ENCODE data around the gene ERAP2. TPM values are rescaled to one million over a fixed set of nuclear protein-coding genes. Genes with fewer than 3 reads are reported as not detected.

Gene ERAP2
- total RNA-seq, 4 donors from 2014 or later = 5.7 to 20.9 (median 13.7) TPM

DNA sequence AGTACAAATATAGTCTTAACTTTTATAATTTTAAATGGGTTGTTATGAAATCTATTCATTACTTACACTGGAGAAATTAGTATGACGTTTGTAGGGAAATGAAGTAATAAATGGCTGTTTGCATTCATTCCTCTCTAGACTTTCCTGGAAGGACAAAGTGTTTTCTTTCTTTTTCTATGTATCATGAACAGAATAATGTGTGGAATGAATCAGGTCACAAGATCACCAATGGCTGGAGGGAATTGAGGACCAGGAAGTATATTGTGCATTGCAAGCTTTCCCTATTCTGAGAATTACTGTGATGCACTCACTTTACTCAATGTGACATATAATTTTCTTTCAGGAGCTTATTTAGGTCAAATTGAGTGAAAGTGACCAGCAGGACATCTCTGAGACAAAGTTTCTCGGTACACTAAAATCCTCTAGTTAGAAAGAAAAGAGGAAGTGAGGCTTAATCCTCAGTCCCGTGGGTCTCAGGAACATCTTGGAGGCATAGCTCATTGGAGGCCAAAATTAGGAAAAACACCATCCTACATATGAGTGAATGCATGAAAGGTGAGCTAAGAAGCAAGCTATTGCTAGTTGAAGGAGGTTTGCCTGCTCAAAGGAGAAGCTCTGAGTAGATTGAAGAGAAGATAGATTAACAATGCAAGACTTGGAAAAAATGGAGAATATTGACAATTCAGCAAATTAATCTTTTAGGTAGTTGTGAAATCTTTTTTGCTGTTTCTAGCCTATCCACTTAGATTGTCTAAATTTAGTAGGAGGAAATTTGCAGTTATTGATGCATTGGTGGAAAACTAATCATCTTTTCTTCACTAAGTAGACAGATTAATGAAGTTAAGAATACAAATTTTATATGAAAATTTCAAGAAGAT, 28.0 kb downstream of the ERAP2 start:
- peaks cover 0 to 88% (median 7%) of the 10 kb centered on the region in 3 donors for H3K36me3 ChIP-seq
- 51 to 76% methylated on average over 3 of the region's 3 CpGs for WGBS, 2 donors
- intact Hi-C loops (cut with DNase I) = no loop called here

DNA sequence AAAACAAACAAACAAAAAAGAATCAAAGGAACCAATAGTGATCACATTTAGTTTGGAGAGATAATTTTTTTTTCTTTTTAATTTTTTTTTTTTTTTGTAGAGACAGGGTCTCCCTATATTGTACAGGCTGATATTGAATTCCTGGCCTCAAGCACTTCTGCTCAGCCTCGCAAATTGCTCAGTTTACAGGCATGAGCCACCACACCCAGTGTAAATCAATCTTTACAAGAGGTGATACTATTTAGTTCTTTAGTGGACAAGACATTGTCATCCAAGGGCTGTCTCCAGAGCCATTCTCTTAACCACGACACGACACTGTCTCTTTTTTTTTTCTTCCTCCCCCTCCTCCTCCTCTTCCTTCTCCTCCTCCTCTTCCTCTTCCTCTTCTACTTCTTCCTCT, 29.6 kb downstream of the ERAP2 start:
- Histone ChIP-seq H3K4me3 (no peak overlapping the region), H3K4me1 (no peaks in the 10 kb centered on the region), H3K27ac (no peak overlapping the region), H3K9me3 (no peaks in the 10 kb centered on the region), H3K36me3 (peaks cover 4 to 88% (median 5%) of the 10 kb centered on the region in 3 donors), H3K27me3 (no peaks in the 10 kb centered on the region)
- TF ChIP-seq, protein P1, sequence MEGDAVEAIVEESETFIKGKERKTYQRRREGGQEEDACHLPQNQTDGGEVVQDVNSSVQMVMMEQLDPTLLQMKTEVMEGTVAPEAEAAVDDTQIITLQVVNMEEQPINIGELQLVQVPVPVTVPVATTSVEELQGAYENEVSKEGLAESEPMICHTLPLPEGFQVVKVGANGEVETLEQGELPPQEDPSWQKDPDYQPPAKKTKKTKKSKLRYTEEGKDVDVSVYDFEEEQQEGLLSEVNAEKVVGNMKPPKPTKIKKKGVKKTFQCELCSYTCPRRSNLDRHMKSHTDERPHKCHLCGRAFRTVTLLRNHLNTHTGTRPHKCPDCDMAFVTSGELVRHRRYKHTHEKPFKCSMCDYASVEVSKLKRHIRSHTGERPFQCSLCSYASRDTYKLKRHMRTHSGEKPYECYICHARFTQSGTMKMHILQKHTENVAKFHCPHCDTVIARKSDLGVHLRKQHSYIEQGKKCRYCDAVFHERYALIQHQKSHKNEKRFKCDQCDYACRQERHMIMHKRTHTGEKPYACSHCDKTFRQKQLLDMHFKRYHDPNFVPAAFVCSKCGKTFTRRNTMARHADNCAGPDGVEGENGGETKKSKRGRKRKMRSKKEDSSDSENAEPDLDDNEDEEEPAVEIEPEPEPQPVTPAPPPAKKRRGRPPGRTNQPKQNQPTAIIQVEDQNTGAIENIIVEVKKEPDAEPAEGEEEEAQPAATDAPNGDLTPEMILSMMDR (IDR thresholded peaks at IDR 0.05) = no peak
- no peak for TF ChIP-seq POLR2A (IDR thresholded peaks at IDR 0.05)
- WGBS, 2 donors = 86 to 87% methylated on average over 3 of the region's 3 CpGs
- intact Hi-C loops (cut with DNase I) = no loop called here
- no peak for DNase-seq

More for the DNA sequence above, 28.0 kb downstream of the ERAP2 start:
- Histone ChIP-seq H3K27ac (no peak overlapping the region), H3K4me3 (no peak overlapping the region), H3K4me1 (no peaks in the 10 kb centered on the region), H3K27me3 (no peaks in the 10 kb centered on the region), H3K9me3 (no peaks in the 10 kb centered on the region)
- no peak for DNase-seq
- TF ChIP-seq, protein P1 (IDR thresholded peaks at IDR 0.05) = no peak
- TF ChIP-seq POLR2A (IDR thresholded peaks at IDR 0.05) = no peak

DNA sequence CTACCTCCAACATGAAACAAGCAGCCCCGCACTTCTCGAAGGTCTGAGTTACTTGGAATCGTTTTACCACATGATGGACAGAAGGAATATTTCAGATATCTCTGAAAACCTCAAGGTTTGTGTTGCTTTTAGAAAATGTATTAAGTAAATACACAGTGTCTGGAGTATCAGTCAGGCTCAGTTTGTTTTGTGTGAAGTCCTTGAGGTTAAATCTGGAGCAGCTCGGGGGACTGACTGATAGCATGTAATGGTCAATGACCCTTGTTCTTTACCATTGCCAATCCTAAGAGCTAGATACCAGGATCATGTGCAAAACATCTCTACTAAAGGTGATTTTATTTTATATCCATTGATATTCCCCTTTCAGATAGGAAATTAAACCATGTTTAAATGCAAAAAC, 32.7 kb downstream of the ERAP2 start:
- intact Hi-C loops (cut with DNase I) = no loop called here
- 92 to 94% methylated on average over 4 of the region's 4 CpGs for WGBS, 2 donors
- peaks cover 0 to 67% (median 5%) of the 10 kb centered on the region in 3 donors for H3K36me3 ChIP-seq

DNA sequence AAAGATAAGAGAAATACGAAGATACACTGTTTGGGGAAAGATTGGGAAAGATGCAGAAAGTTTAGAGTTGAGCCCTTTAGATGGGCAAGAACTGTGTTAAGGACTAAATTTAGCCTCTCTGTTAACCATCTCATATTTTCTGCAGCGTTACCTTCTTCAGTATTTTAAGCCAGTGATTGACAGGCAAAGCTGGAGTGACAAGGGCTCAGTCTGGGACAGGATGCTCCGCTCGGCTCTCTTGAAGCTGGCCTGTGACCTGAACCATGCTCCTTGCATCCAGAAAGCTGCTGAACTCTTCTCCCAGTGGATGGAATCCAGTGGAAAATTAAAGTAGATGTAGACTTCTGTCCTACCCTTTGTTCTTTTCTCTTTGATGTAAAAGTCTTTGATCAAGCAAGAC, 33.1 kb downstream of the ERAP2 start:
- no peaks in the 10 kb centered on the region for H3K4me1 ChIP-seq
- 74 to 95% methylated on average over 4 of the region's 4 CpGs for WGBS, 2 donors
- no peaks in the 10 kb centered on the region for H3K9me3 ChIP-seq
- intact Hi-C loops (cut with DNase I) = no loop called here
- no peak overlapping the region for H3K4me3 ChIP-seq
- H3K27ac ChIP-seq = no peak overlapping the region
- TF ChIP-seq, protein P1 (IDR thresholded peaks at IDR 0.05) = no peak
- no peak for TF ChIP-seq POLR2A (IDR thresholded peaks at IDR 0.05)
- DNase-seq = no peak
- H3K27me3 ChIP-seq = no peaks in the 10 kb centered on the region
- H3K36me3 ChIP-seq = peaks cover 0 to 67% (median 5%) of the 10 kb centered on the region in 3 donors

More for the DNA sequence above, 32.7 kb downstream of the ERAP2 start:
- no peak overlapping the region for H3K27ac ChIP-seq
- no peaks in the 10 kb centered on the region for H3K27me3 ChIP-seq
- no peaks in the 10 kb centered on the region for H3K4me1 ChIP-seq
- no peak overlapping the region for H3K4me3 ChIP-seq
- no peak for DNase-seq
- TF ChIP-seq, protein P1 (IDR thresholded peaks at IDR 0.05) = no peak
- TF ChIP-seq POLR2A (IDR thresholded peaks at IDR 0.05) = no peak
- no peaks in the 10 kb centered on the region for H3K9me3 ChIP-seq

DNA sequence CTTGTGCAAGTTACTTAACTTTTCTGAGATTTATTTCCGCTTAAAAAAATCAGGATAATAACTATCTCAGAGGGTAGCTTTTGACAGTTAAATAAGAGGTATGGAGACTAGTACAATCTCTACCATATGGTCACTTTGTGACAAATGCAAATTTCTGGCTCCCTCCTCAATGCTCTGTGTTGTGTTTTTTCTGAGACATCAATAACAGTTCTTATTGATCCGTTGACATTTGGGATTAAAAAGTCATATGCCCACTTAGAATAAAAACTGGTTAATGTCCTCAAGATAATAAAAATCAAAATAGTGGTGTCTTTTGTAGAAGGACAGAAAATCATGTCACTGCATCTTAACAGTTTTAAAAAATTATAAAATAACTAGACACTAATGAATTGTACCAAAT, 34.8 kb downstream of the ERAP2 start:
- TF ChIP-seq POLR2A (IDR thresholded peaks at IDR 0.05) = no peak
- TF ChIP-seq, protein P1 (IDR thresholded peaks at IDR 0.05) = no peak
- Histone ChIP-seq H3K9me3 (no peaks in the 10 kb centered on the region), H3K4me3 (no peak overlapping the region), H3K27ac (no peak overlapping the region), H3K4me1 (no peaks in the 10 kb centered on the region), H3K36me3 (peaks cover 0 to 57% (median 5%) of the 10 kb centered on the region in 3 donors), H3K27me3 (no peaks in the 10 kb centered on the region)
- 95 to 98% methylated on average over 2 of the region's 2 CpGs for WGBS, 2 donors
- intact Hi-C loops (cut with DNase I) = no loop called here
- no peak for DNase-seq

Measured in esophagus squamous epithelium (tissue), 5 donors.